Stimulated activated naive CD8-positive, alpha-beta T cell treated with anti-CD3 and anti-CD28 coated beads, Interleukin-15, Interleukin-2, amounts not matched to agents 100 U/mL and 50 U/mL, for 24 hours (primary cell): ENCODE data around the gene PUM2.
A peak's percentile ranks its signal among the peaks of the same experiment; 100 is the strongest.

Source experiments
- ATAC-seq: fragments of 150-1000 bp; cut with Tn5 transposase; one replicate; pipeline ENCODE4 v1.10.0; 2021
- DNase-seq: peaks from one replicate; pipeline ENCODE4 v3.0.0; 2021

PUM2 gene

GRCh38 chr2:20231598-20232026, 119.0 kb downstream of the PUM2 start:
- DNase-seq (no peak), ATAC-seq (no peak)

GRCh38 chr2:20231159-20231558, 119.5 kb downstream of the PUM2 start:
- ATAC-seq: no peak
- no peak for DNase-seq

- ATAC-seq: no peak
- DNase-seq: no peak
Measured at GRCh38 chr2:20230114-20230425, 120.6 kb downstream of the PUM2 start.

GRCh38 chr2:20229322-20230113, 121.1 kb downstream of the PUM2 start:
- DNase-seq: no peak
- no peak for ATAC-seq

- no peak for DNase-seq
- no peak for ATAC-seq
Measured at GRCh38 chr2:20227894-20228505, 122.6 kb downstream of the PUM2 start.

- no peak for DNase-seq
- ATAC-seq: no peak
Measured at GRCh38 chr2:20226152-20226545, 124.5 kb downstream of the PUM2 start.

- ATAC-seq (peak; percentile 74), DNase-seq (peak; percentile 45)
Measured at GRCh38 chr2:20225294-20226151, 125.1 kb downstream of the PUM2 start.

- DNase-seq (peak; percentile 6), ATAC-seq (peak; percentile 24)
Measured at GRCh38 chr2:20224716-20225293, 125.8 kb downstream of the PUM2 start, which contains the start of gene SDC1. SDC1 (minus strand) TSS chr2:20225130; CDS start chr2:20224867, 263 bp downstream.

- no peak for DNase-seq
- no peak for ATAC-seq
Measured at GRCh38 chr2:20224164-20224715, 126.4 kb downstream of the PUM2 start.

GRCh38 chr2:20223407-20224163, 127.1 kb downstream of the PUM2 start:
- peak; percentile 20 for ATAC-seq

GRCh38 chr2:20222769-20223406, 127.8 kb downstream of the PUM2 start:
- DNase-seq (no peak), ATAC-seq (no peak)

More at GRCh38 chr2:20223407-20224163, 127.1 kb downstream of the PUM2 start:
- peak; percentile 15 for DNase-seq

- no peak for ATAC-seq
- DNase-seq: no peak
Measured at GRCh38 chr2:20222014-20222768, 128.5 kb downstream of the PUM2 start.

- ATAC-seq (no peak), DNase-seq (no peak)
Measured at GRCh38 chr2:20221555-20221973, 129.1 kb downstream of the PUM2 start.

- ATAC-seq (no peak), DNase-seq (no peak)
Measured at GRCh38 chr2:20220806-20221554, 129.7 kb downstream of the PUM2 start.

- ATAC-seq (no peak), DNase-seq (no peak)
Measured at GRCh38 chr2:20219763-20220380, 130.8 kb downstream of the PUM2 start.

- ATAC-seq: no peak
- no peak for DNase-seq
Measured at GRCh38 chr2:20218331-20219320, 132.0 kb downstream of the PUM2 start.
